Inferior parietal cortex (tissue), 1 donor: Measurements from ENCODE around the gene INPP5B.
A peak's percentile ranks its signal among the peaks of the same experiment; 100 is the strongest.
"Not testable (repeated sequence)": the region's sequence is repeated elsewhere in the genome, so short reads cannot be mapped to it uniquely, and the experiment has no call there.

Source experiments
- DNase-seq: peaks from one replicate; pipeline ENCODE4 v3.0.0-alpha.2; 2016; ENCODE audit errors: extremely low spot score

Gene INPP5B

DNA sequence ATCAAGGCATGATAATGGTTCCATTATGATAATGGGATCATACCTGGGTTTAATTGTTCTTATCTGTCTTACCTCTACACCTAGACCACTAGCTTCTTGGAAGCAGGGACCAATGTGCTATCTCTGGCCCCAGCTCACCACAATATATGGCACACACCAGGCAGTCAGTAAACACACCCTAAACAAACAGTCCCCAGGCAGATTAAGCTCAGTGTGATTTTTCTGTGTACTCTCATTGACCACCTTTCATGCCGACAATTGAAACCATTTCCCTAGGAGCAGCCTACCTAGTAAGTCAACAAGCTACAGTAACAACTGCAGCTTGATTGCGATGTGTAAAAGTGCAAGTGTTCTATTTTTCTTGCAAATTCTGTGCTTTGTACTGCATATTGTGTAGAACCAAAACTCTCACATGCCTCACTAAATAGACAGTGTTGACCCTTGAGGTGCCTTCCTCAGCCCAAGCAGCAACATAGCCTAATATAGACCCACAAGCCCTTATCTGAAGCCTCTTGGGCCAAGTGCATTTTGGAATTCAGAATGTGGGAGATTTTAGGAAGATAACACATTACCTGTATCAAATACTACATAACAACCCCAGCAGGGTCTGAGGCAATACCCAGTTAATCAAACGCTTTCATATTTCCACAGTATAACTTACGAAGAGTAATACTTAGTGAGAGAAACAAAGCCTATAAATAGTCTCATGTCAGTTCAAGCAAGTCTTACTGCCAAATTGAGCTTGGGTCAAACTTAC is 32.0 kb downstream of the INPP5B start:
- DNase-seq = no peak

DNA sequence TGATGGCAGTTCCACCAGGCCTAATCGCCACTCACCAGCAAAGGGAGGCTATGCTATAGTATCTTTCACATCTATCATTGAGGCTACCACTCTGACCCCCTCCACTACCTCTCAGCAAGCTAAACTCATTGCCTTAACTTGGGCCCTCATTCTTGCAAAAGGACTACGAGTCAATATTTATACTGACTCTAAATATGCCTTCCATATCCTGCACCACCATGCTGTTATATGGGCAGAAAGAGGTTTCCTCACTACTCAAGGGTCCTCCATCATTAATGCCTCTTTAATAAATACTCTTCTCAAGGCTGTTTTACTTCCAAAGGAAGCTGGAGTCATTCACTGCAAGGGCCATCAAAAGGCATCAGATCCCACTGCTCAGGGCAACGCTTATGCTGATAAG is 35.4 kb downstream of the INPP5B start:
- DNase-seq = not testable (repeated sequence)

DNA sequence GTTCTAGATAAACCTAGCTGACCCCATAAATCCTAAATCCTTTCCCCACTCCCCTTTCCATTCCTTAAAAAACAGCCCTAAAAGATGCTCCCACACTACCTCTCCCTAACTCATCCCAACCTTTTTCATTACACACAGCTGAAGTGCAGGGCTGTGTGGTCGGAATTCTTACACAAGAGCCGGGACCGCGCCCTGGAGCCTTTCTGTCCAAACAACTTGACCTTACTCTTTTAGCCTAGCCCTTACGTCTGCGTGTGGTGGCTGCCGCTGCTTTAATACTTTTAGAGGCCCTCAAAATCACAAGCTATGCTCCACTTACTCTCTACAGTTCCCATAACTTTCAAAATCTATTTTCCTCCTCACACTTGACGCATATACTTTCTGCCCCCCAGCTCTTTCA is 36.0 kb downstream of the INPP5B start:
- DNase-seq = not testable (repeated sequence)

DNA sequence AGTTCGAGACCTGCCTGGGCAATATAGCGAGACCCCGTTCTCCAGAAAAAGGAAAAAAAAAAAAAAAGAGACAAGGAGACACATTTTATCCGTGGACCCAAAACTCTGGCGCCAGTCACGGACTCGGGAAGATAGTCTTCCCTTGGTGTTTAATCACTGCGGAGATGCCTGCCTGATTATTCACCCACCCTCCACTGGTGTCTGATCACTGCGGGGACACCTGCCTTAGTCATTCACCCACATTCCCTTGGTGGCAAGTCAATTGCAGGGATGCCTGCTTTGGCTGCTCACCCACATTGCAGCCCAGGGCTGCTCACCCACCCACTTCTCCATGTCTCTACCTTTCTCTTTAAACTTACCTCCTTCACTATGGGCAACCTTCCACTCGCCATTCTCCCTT is 38.3 kb downstream of the INPP5B start:
- not testable (repeated sequence) for DNase-seq

DNA sequence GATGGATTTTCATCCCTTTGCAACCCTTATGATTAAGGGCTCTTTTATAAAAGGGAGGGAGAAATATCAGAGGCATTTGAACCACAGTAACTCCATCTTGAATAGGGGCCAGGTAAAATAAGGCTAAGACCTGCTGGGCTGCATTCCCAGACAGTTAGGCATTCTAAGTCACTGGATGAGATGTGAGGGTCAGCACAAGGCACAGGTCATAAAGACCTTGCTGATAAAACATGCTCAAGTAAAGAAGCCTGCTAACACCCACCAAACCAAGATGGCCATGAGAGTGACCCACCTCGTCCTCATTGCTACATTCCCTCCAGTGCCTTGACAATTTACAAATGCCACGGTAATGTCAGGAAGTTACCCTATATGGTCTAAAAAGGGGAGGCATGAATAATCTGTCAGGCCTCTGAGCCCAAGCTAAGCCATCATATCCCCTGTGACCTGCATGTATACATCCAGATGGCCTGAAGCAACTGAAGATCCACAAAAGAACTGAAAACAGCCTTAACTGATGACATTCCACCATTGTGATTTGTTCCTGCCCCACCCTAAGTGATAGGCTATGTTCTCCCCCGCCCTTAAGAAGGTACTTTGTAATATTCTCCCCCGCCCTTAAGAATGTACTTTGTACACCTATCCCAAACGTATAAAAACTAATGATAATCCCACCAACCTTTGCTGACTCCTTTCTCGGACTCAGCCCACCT is 39.3 kb downstream of the INPP5B start:
- not testable (repeated sequence) for DNase-seq

DNA sequence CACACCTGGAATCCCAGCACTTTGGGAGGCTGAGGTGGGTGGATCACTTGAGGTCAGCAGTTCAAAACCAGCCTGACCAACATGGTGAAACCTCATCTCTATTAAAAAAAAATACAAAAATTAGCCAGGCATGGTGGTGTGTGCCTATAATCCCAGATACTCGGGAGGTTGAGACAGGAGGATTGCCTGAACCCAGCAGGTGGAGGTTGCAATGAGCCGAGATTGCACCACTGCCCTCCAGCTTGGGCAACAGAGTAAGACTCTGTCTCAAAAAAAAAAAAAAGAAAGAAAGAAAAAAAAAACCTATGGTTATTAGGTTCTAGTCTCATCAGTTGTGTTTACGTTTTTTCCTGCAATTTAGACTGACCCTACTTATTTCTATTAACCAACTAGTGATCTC is 40.3 kb downstream of the INPP5B start:
- DNase-seq = not testable (repeated sequence)

DNA sequence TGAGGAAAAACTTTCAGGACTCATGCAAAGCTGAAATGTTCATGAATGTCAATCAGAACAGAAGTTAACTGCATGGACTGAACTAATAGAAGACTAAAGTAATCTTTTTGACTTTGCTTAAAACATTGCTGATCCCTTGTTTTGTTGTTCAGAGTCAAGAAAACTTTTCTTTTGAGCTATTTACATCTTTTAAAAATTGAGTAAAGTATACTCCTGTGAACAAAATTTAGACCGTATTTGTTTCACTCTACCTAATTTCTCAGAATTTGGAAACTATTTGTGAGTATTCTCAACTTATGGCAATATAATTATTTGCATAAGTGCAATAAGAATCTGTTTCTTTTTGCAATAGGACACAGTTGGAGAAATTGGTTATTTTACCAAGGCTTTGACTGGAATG is 41.1 kb downstream of the INPP5B start:
- DNase-seq = no peak

DNA sequence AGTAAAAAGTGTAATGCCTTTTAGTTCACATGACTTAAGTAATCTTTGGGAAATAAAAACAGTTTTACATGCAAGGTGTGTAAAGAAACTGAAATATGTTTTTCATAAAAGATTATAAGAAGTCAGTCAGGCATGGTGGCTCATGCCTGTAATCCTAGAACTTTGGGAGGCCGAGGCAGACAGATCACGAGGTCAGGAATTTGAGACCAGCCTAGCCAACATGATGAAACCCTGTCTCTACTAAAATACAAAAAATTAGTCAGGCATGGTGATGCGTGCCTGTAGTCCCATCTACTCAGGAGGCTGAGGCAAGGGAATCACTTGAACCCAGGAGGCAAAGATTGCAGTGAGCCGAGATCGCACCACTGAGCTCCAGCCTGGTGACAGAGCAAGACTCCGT is 42.9 kb downstream of the INPP5B start:
- DNase-seq = not testable (repeated sequence)

DNA sequence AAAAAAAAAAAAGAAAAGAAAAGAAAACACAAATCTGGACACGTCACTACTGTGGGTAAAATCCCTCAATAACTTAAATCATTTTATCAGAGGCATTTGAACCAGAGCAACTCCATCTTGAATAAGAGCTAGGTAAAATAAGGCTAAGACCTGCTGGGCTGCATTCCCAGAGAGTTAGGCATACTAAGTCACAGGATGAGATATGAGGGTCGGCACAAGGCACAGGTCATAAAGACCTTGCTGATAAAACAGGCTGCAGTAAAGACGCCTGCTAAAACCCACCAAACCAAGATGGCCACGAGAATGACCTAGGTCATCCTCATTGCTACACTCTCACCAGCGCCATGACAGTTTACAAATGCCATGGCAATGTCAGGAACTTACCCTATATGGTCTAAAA is 43.9 kb downstream of the INPP5B start:
- no peak for DNase-seq

DNA sequence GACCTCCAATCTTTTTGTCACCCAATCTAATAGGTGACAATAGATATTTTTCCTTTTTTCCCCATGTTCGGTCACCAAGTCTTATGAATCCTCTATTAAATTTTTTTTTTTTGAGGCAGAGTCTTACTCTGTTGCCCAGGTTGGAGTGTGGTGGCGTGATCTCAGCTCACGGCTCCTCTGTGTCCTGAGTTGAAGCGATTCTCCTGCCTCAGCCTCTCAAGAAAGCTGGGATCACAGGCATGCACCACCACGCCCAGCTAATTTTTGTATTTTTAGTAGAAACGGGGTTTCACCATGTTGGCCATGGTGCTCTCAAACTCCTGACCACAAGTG is 45.0 kb downstream of the INPP5B start:
- DNase-seq = no peak

DNA sequence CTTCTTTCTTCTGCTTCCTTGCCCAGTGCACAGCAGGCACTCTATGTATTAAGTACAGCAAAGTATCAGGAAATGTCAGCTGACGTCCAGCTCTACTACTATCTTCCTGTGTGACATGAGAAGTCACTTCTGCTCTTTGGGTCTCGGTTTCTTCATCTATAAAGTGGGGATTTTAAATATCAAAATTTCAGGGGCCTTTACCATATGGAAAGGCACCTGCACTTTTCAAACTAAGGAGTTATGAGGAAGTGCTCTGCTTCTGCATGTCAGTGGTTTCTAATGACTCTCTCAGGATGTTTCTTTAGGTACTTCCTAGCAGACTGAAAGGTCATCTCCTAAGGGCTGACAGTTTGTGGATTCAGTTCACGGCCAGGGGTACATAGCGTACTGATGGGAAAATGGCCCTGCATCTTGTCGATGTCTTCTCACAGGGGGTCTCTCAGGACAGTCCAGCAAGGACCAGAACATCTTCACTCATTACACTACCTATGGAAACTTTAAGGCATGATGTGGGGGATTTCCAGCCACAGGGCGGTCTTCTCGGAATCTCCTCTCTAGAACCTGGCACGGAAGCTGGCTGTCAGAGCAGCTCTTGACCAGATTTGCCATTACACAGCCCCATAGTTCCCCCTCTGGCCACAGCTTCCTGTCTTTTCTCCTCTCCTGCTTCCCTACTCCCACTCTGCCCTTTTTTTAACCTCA is 45.5 kb downstream of the INPP5B start:
- no peak for DNase-seq

DNA sequence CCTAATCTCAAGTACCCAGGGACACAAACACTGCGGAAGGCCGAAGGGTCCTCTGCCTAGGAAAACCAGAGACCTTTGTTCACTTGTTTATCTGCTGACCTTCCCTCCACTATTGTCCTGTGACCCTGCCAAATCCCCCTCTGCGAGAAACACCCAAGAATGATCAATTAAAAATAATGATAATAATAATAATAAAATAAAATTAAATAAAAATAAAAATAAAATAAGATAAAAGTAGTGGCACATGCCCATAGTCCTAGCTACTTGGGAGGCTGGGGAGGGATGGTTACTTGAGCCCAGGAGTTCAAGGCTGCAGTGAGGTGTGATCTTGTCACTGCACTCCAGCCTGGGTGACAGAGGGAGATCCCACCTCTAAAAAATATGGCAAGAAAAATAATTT is 49.3 kb downstream of the INPP5B start:
- DNase-seq = not testable (repeated sequence)

DNA sequence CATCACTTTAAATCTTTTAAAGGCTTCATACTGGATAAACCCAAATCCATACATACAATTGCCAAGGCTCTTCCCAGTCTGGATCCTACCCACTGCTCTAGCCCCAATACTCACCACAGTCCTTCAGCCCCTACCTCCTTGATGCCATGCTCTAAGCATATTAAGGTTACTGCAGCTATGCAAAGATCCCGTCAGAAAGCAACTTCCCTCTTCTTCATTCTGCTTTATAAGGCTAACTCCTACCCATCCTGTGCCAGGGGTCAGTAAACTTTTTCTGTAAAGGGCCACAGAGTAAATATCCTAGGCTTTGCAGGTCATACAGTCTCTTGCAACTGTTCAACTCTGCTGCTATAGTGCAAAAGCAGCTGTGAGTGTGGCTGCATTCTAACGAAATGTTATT is 53.2 kb downstream of the INPP5B start:
- DNase-seq = no peak

DNA sequence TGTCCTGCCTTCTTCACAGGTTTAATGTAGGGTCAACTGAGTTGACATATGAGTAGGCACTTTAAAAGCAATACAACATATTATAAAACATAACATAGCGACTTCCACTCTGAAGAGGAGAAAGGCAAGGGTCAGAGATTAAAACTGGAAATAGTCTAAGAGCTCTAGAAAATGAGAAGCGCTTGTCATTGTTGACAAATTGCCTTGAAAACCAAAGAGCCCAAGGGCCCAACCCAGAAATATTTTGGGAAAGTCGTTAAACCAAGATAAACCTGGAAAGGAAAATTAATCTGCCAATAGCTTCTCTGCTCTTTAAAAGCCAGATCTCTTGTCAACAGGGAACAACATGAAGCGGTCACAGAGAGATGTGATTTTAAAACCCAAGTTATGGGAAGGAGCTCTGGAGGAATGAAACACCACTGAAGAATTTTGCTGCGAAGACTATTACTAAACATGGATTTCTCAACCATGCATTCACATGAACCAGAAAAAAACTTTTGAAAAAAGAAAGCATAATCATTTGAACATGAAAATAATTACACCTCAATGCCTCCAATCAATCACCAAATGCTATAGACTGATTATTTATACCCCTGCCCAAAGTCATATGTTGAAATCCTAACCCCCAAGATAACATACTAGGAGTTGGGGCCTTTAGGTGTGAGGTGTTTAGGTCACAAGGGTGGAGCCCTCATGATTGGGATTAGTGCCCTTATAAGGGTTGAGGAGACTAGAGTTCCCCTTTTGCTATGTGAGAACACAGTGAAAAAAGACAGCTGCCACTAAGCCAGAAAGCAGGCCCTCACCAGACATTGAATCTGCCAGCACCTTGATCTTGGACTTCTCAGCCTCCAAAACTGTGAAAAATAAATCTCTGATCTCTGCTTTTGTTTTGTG is 54.5 kb downstream of the INPP5B start:
- no peak for DNase-seq

DNA sequence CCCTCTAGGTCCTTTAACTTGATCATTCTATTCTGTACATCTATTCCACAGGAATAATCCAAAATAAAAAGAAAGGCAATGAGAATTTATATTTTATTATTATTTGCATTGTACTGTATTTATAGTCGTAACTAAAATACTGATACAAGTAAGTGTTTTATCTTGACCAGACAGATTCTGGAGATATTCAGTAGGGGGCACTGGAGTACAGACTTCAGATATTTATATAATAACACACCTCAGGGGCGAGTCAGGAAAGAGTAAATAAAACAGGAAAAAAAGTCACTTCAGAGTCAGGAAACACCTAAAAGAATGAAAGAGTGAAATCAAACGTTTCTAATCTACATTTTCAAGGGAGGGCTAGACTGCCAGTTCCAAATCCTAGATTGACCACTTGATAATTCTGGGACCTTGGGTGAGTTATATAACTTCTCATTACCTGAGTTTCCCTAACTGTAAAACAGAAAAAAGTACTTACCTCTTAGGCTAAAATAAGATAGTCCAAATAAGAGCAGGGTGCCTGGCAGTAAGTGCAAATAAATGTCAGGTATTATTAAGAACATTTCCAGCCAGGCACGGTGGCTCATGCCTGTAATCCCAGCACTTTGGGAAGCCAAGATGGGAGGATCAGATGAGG is 56.4 kb downstream of the INPP5B start:
- DNase-seq = peak; percentile 46

DNA sequence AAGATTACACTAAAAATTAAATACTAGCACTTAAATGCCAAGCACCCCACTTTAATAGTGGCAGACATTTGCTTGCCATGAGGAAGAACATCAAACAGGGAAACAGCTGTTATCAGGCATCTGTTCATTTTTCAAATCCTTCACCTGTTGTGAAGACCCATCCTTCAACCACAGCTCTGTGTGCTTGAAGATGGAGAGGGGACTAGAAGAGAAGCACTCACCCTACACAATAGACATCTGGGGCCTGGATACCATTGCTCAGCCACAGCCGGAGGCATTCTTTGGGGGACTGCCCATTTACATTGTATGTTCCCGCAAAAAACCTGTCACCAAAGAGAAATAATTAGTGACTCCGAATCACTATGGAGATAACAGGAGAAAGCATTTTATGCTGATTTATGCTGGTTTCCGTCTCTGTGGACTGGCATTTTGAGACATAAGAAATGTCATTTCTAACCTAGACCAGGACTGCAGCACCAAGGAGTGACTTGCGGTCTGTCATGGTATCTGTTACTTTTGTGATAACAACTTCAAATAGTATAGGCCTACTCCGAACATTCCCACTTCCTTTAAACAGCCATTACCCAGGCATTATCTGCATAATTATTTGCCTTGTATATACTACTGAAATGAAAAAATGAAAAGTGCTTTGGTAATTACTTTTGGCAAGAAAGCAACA is 58.7 kb downstream of the INPP5B start:
- DNase-seq = no peak

DNA sequence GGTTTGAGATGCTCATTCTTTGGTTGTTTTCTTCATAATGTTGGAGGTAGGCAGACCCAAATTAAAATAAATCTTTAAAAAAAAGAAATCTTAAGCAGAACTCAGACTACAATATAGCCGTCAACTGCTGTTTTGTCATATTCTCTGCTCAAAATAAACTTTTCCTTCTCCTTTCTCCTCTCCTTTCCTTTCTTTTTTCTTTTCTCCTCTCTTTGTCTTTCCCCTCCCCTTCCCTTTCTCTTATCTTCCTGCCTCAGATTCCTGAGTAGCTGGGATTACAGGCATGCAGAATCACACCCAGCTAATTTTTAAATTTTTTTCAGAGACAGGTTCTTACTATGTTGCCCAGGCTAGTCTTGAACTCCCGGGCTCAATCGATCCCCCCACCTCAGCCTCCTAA is 62.7 kb downstream of the INPP5B start:
- DNase-seq = no peak

DNA sequence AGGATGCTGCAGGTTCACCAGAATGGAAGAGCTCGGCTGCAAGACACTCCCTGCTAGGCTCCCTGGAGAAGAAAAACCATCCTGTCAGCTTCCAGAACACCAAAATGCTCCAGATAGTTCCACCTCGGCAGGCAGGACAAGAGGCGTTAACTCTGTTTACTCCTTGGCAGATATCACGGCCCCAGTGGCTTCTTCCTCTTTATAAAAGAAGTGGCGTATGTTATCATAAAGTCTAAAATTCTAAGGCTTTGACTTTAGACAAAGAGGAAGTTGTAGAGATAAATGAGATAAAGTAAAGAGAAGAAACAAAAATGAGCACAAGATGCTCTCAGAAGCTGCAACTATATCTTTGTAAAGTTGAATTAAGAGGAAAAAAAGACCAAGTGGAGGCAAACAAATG is 63.2 kb downstream of the INPP5B start:
- DNase-seq = no peak

DNA sequence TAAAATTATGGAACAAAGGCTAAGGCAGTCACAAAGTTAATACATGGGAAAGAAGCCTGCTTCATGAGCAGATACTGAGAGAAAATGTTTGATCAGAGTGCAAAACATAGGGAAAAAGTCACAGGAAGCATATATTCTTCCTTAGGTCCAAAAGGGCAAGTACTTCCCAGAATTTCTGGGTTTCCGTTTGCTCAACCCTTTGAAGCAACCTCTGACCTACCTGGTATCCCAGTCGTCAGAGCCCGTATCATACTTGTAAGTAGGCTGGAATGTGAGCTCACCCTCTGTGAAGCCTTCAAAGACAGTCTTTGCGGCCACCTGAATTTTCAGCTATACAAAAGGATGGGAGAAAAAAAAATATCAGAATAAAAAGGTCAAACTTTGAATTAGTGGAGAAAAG is 67.0 kb downstream of the INPP5B start:
- no peak for DNase-seq

DNA sequence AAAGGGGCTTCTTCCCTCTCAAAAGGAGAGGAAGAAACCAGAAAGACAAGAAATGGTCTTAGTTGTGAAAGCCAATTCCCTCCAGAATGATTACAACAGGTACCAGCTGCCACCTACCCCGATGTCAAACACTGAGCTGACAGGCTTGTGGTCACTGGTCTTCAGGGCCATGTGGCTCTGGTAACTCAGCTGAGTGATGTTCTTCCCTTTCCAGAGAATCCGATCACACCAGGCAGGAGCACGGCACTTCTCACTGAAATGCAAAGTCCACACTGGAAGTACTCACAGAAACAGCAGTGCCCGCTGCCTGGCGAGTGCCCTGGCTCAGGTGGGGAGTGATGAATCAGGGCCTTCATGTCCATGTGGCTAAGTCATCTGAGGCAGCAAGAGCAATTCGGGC is 68.8 kb downstream of the INPP5B start:
- no peak for DNase-seq

DNA sequence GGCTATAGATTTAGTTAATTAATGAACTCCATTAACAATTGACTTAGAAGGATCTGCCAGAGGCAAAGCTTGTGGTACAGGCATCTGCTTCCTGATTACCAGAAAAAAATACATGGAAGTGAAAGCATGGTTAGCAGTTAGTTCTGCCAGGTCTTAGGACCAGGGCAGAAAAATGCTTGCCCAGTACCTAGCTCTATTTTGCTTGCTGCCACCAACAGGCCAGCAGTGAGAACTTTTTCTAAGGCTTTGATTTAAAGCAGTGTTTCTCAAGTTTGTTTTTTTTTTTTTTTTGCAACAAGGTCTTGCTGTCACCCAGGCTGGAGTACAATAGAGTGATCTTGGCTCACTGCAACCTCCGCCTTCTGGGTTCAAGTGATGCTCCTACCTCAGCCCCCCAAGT is 71.0 kb downstream of the INPP5B start:
- no peak for DNase-seq
